IMR-90 (cell line): Measurements from ENCODE around the gene CDC73. TPM values are rescaled to one million over a fixed set of nuclear protein-coding genes. Genes with fewer than 3 reads are reported as not detected.

Source experiments
- ATAC-seq: fragments of 200-7000 bp; cut with Tn5 transposase; 2 replicates; pipeline ENCODE4 v1.9.1; 2020; ENCODE audit warnings: low read depth, mild to moderate bottlenecking, moderate library complexity
- BruUV-seq: library from RNA; stranded (reverse); fragments of 400-500 nt; replicated peaks from 2 replicates; lab custom pipeline; 2021; lab: Mats Ljungman, UMichigan
- CTCF ChIA-PET: fragments of 300-600 bp; formaldehyde crosslinking; extraction: SDS; loops from one replicate; lab custom pipeline; 2021; ENCODE audit warnings: antibody characterized with exemption; lab: Yijun Ruan, JAX
- POLR2A ChIA-PET: fragments of 300-600 bp; sonication (Branson Sonifier 250); formaldehyde crosslinking; loops from one replicate; lab custom pipeline; 2022; ENCODE audit warnings: antibody characterized with exemption; ENCODE audit not compliant: unreplicated experiment; lab: Charles Lee
- DNase-seq: peaks from one replicate; pipeline ENCODE4 v3.0.0; 2013
- H2AFZ ChIP-seq: replicated peaks from 2 replicates; pipeline ENCODE3; 2013; ENCODE audit warnings: low read length, mild to moderate bottlenecking; ENCODE audit not compliant: poor library complexity
- H2AK5ac ChIP-seq: 2 replicates; pipeline ENCODE4 v1.6.1; 2013; ENCODE audit warnings: low read depth, low read length, inconsistent platforms
- H2AK9ac ChIP-seq: replicated peaks from 2 replicates; pipeline ENCODE3; 2013; ENCODE audit warnings: mild to moderate bottlenecking, low read depth, low read length, moderate library complexity; ENCODE audit not compliant: poor library complexity
- H2BK120ac ChIP-seq: 2 replicates; pipeline ENCODE4 v1.6.1; 2013; ENCODE audit warnings: low read depth, low read length, inconsistent platforms
- H2BK15ac ChIP-seq: 3 replicates; pipeline ENCODE4 v1.6.1; 2013; ENCODE audit warnings: low read depth, low read length, inconsistent platforms
- H2BK20ac ChIP-seq: 2 replicates; pipeline ENCODE4 v1.6.1; 2013; ENCODE audit warnings: low read depth, mild to moderate bottlenecking, inconsistent platforms, low read length, moderate library complexity
- H2BK5ac ChIP-seq: 2 replicates; pipeline ENCODE4 v1.6.1; 2013; ENCODE audit warnings: mild to moderate bottlenecking, low read depth, low read length, inconsistent platforms; ENCODE audit not compliant: poor library complexity, severe bottlenecking
- H3K14ac ChIP-seq: replicated peaks from 2 replicates; pipeline ENCODE4 v1.6.1; 2013; ENCODE audit warnings: low read depth, low read length, inconsistent platforms
- H3K18ac ChIP-seq: 2 replicates; pipeline ENCODE4 v1.6.1; 2013; ENCODE audit warnings: low read depth, low read length, control low read depth
- H3K23ac ChIP-seq: 2 replicates; pipeline ENCODE4 v1.6.1; 2013; ENCODE audit warnings: low read depth, low read length, inconsistent platforms
- H3K27ac ChIP-seq: 2 replicates; pipeline ENCODE4 v1.5.1; 2013; ENCODE audit warnings: mild to moderate bottlenecking, control low read depth, low read length; ENCODE audit not compliant: insufficient read depth
- H3K27me3 ChIP-seq: 2 replicates; pipeline ENCODE4 v1.6.1; 2013; ENCODE audit warnings: low read length; ENCODE audit not compliant: control insufficient read depth, insufficient read depth
- H3K36me3 ChIP-seq: 2 replicates; pipeline ENCODE4 v1.6.1; 2013; ENCODE audit warnings: low read length, mixed read lengths; ENCODE audit not compliant: control insufficient read depth, insufficient read depth
- H3K4ac ChIP-seq: 2 replicates; pipeline ENCODE4 v1.6.1; 2013; ENCODE audit warnings: low read depth, low read length, inconsistent platforms
- H3K4me1 ChIP-seq: 2 replicates; pipeline ENCODE4 v1.6.1; 2013; ENCODE audit warnings: low read length, mixed read lengths; ENCODE audit not compliant: control insufficient read depth, insufficient read depth
- H3K4me2 ChIP-seq: 2 replicates; pipeline ENCODE4 v1.6.1; 2013; ENCODE audit warnings: low read depth, mild to moderate bottlenecking, control low read depth, low read length, moderate library complexity
- H3K4me3 ChIP-seq: 2 replicates; pipeline ENCODE4 v1.5.1; 2013; ENCODE audit warnings: low read depth, mild to moderate bottlenecking, control low read depth, low read length, moderate library complexity; ENCODE audit not compliant: insufficient read depth
- H3K56ac ChIP-seq: 2 replicates; pipeline ENCODE4 v1.6.1; 2013; ENCODE audit warnings: low read length, inconsistent platforms; ENCODE audit not compliant: insufficient read depth; ENCODE audit errors: extremely low read depth
- H3K79me1 ChIP-seq, 2 experiments: 2 replicates each; pipeline ENCODE4 v1.6.1; 2013; ENCODE audit warnings: low read length in 2 of 2, inconsistent platforms in 1 of 2, low read depth in 1 of 2
- H3K9ac ChIP-seq: 2 replicates; pipeline ENCODE4 v1.6.1; 2013; ENCODE audit warnings: low read depth, low read length, control low read depth
- H3K9me1 ChIP-seq: 2 replicates; pipeline ENCODE4 v1.6.1; 2013; ENCODE audit warnings: low read length, inconsistent platforms; ENCODE audit not compliant: insufficient read depth
- H3K9me3 ChIP-seq: 2 replicates; pipeline ENCODE4 v1.6.1; 2013; ENCODE audit warnings: low read length; ENCODE audit not compliant: control insufficient read depth, insufficient read depth
- H4K20me1 ChIP-seq: 2 replicates; pipeline ENCODE4 v1.6.1; 2013; ENCODE audit warnings: low read length, inconsistent platforms; ENCODE audit not compliant: insufficient read depth
- H4K5ac ChIP-seq: 2 replicates; pipeline ENCODE4 v1.6.1; 2013; ENCODE audit warnings: mild to moderate bottlenecking, low read depth, low read length, control low read depth
- H4K8ac ChIP-seq, 2 experiments: 2 replicates each; pipeline ENCODE4 v1.6.1; 2013; ENCODE audit warnings: low read depth in 2 of 2, low read length in 2 of 2, control low read depth in 1 of 2, inconsistent platforms in 1 of 2
- H4K91ac ChIP-seq: 2 replicates; pipeline ENCODE4 v1.6.1; 2013; ENCODE audit warnings: low read depth, low read length, inconsistent platforms; ENCODE audit not compliant: insufficient read depth
- BHLHE40 ChIP-seq: fragments of 150-350 bp; IDR thresholded peaks from 2 replicates; pipeline ENCODE4 v1.6.1; 2016; ENCODE audit warnings: mild to moderate bottlenecking, low read depth, low read length
- CEBPB ChIP-seq: IDR thresholded peaks from 2 replicates; pipeline ENCODE4 v1.6.1; 2012; ENCODE audit warnings: low read depth, low read length, improper control_type of control experiment
- CHD1 ChIP-seq: IDR thresholded peaks from 2 replicates; pipeline ENCODE4 v1.6.1; 2012; ENCODE audit warnings: low read depth, low read length, improper control_type of control experiment
- FOS ChIP-seq: fragments of 150-350 bp; IDR thresholded peaks from 2 replicates; pipeline ENCODE4 v1.6.1; 2016; ENCODE audit warnings: low read depth, low read length
- MAFK ChIP-seq: IDR thresholded peaks from 2 replicates; pipeline ENCODE4 v1.6.1; 2012; ENCODE audit warnings: low read depth, low read length, improper control_type of control experiment
- NFE2L2 ChIP-seq: fragments of 150-350 bp; IDR thresholded peaks from 2 replicates; pipeline ENCODE4 v1.6.1; 2016; ENCODE audit warnings: low read depth, mild to moderate bottlenecking, low read length
- POLR2A ChIP-seq: IDR thresholded peaks from 2 replicates; pipeline ENCODE4 v1.6.1; 2012; ENCODE audit warnings: mild to moderate bottlenecking, low read depth, low read length
- RAD21 ChIP-seq: IDR thresholded peaks from 2 replicates; pipeline ENCODE4 v1.6.1; 2012; ENCODE audit warnings: low read length, improper control_type of control experiment
- RCOR1 ChIP-seq: IDR thresholded peaks from 2 replicates; pipeline ENCODE4 v1.6.1; 2012; ENCODE audit warnings: mild to moderate bottlenecking, low read length, improper control_type of control experiment; ENCODE audit not compliant: insufficient replicate concordance
- RFX5 ChIP-seq: IDR thresholded peaks from 2 replicates; pipeline ENCODE4 v1.8.0; 2012; ENCODE audit warnings: low read depth, mild to moderate bottlenecking, low read length, moderate library complexity
- SMC3 ChIP-seq: fragments of 150-350 bp; IDR thresholded peaks from 2 replicates; pipeline ENCODE4 v1.6.1; 2016; ENCODE audit warnings: low read depth, mild to moderate bottlenecking, antibody characterized with exemption, low read length, moderate library complexity
- WGBS, 2 experiments: methylation state at CpG; one replicate each; pipeline versions ENCODE4 v1.1.5 to v1.1.7; 2013; ENCODE audit warnings: missing lambda C conversion rate in 2 of 2; ENCODE audit not compliant: insufficient read length in 1 of 2; ENCODE audit errors: extremely low coverage in 2 of 2; 5-methylcytosine and 5-hydroxymethylcytosine counted together
- dilution Hi-C: fragments of 300-500 bp; cut with HindIII; formaldehyde crosslinking; loops from one replicate; pipeline ENCODE4 v1.14.3; 2018; ENCODE audit warnings: low sequenced_read_pairs; ENCODE audit not compliant: unreplicated experiment
- in situ Hi-C: fragments of 300-500 bp; cut with MboI; formaldehyde crosslinking; loops from 3 replicates; pipeline ENCODE4 v1.14.3; 2019; ENCODE audit warnings: low sequenced_read_pairs, inconsistent platforms, mixed read lengths
- intact Hi-C: fragments of 100-400 bp; cut with micrococcal nuclease; formaldehyde crosslinking; loops from 2 replicates; pipeline ENCODE4 v1.10.0; 2022
- polyA plus RNA-seq, 3 experiments: library from polyadenylated mRNA; depleted of rRNA; stranded (reverse); fragments of >200 nt; gene quantifications; 2 replicates each; pipeline ENCODE4 v1.2.3, GENCODE V29; 2012; ENCODE audit warnings: low replicate concordance in 1 of 3
- total RNA-seq: library from RNA; depleted of rRNA; stranded (reverse); fragments of >200 nt; gene quantifications from 2 replicates; pipeline ENCODE4 v1.2.3, GENCODE V29; 2012
- TF ChIP-seq, protein P1 (sequence below): fragments of 150-350 bp; IDR thresholded peaks from 2 replicates; pipeline ENCODE4 v1.6.1; 2016; ENCODE audit warnings: low read depth, mild to moderate bottlenecking, low read length, moderate library complexity, borderline replicate concordance
- TF ChIP-seq, protein P2 (sequence below): conservative IDR thresholded peaks from 2 replicates; pipeline ENCODE4 v1.5.1; 2012; ENCODE audit warnings: mild to moderate bottlenecking, low read depth, low read length, improper control_type of control experiment

Gene CDC73
- total and polyA plus RNA-seq, 2 of the 4 experiments (the other 2 are of a cell fraction) = 22.1 to 29.6 TPM

DNA sequence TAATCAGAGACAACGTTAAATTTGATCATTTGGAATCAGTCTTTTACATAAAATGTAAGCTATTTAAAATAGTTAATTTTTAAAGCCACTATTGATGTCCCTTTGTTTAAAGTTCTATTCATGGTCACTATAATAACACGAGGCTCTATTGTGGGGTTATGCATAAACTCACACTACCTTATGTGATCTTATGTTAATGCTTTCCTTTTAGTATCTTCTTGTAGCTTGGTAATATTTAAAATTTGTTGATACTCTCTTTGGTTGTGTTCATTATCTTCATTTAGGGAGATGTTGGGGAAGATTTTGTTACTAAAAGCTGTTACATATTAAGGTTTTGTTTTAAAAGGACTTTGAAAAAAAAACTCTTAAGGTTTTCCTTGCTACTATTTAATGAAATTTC, 63.4 kb downstream of the CDC73 start:
- H4K91ac ChIP-seq = no peak overlapping the region
- dilution Hi-C loops = no loop called here
- H3K18ac ChIP-seq = no peak overlapping the region; the same call in 1 of the 2 replicates
- H2BK120ac ChIP-seq = no peak overlapping the region
- H3K56ac ChIP-seq = no peak overlapping the region
- ATAC-seq (no peak), DNase-seq (no peak)
- no peaks in the 10 kb centered on the region for H3K27me3 ChIP-seq
- H2AK9ac ChIP-seq = no peak overlapping the region
- no peak overlapping the region for H3K23ac ChIP-seq
- WGBS, 2 experiments = no CpG with 5 or more reads among the region's 2 CpGs
- H2AK5ac ChIP-seq = no peak overlapping the region
- ChIA-PET CTCF (interaction anchor here (0.6 to 0.7 kb wide), 3 partner anchors 45 to 127 kb away, joined by 3 read pairs; no protein-coding TSS in a partner anchor), POLR2A (no interaction called here)
- peak overlapping the region; percentile 86; the same call in 1 of the 2 replicates for H3K9ac ChIP-seq
- peaks cover 7% of the 10 kb centered on the region; the same call in 1 of the 2 replicates for H4K20me1 ChIP-seq
- H4K5ac ChIP-seq = no peak overlapping the region
- H3K14ac ChIP-seq = no peak overlapping the region
- H2BK5ac ChIP-seq = peak overlapping the region; percentile 75
- no peak overlapping the region for H2BK20ac ChIP-seq
- H3K79me1 ChIP-seq = peaks cover 4 to 41% of the 10 kb centered on the region in 2 experiments; a peak in 3 of 4 replicates
- no peak overlapping the region for H2AFZ ChIP-seq
- H3K27ac ChIP-seq = no peak overlapping the region; the same call in 1 of the 2 replicates
- peak overlapping the region; percentile 60; the same call in 1 of the 2 replicates for H3K4me3 ChIP-seq
- H3K36me3 ChIP-seq = no peaks in the 10 kb centered on the region
- TF ChIP-seq FOS (no peak), RFX5 (no peak), RCOR1 (no peak), NFE2L2 (no peak), SMC3 (no peak), RAD21 (no peak), BHLHE40 (no peak), POLR2A (no peak), CHD1 (no peak), CEBPB (no peak), MAFK (no peak)
- TF ChIP-seq, protein P1, sequence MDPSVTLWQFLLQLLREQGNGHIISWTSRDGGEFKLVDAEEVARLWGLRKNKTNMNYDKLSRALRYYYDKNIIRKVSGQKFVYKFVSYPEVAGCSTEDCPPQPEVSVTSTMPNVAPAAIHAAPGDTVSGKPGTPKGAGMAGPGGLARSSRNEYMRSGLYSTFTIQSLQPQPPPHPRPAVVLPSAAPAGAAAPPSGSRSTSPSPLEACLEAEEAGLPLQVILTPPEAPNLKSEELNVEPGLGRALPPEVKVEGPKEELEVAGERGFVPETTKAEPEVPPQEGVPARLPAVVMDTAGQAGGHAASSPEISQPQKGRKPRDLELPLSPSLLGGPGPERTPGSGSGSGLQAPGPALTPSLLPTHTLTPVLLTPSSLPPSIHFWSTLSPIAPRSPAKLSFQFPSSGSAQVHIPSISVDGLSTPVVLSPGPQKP = no peak
- TF ChIP-seq, protein P2, sequence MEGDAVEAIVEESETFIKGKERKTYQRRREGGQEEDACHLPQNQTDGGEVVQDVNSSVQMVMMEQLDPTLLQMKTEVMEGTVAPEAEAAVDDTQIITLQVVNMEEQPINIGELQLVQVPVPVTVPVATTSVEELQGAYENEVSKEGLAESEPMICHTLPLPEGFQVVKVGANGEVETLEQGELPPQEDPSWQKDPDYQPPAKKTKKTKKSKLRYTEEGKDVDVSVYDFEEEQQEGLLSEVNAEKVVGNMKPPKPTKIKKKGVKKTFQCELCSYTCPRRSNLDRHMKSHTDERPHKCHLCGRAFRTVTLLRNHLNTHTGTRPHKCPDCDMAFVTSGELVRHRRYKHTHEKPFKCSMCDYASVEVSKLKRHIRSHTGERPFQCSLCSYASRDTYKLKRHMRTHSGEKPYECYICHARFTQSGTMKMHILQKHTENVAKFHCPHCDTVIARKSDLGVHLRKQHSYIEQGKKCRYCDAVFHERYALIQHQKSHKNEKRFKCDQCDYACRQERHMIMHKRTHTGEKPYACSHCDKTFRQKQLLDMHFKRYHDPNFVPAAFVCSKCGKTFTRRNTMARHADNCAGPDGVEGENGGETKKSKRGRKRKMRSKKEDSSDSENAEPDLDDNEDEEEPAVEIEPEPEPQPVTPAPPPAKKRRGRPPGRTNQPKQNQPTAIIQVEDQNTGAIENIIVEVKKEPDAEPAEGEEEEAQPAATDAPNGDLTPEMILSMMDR = no peak
- no peak overlapping the region for H3K4ac ChIP-seq
- no peaks in the 10 kb centered on the region for H3K9me3 ChIP-seq
- in situ Hi-C loops = loop anchor here (25.0 kb wide), 2 partner anchors 377 to 1102 kb away; no protein-coding TSS in a partner anchor
- H3K9me1 ChIP-seq = no peaks in the 10 kb centered on the region
- peaks cover 8% of the 10 kb centered on the region for H3K4me1 ChIP-seq
- no peak overlapping the region for H4K8ac ChIP-seq
- no peak overlapping the region for H2BK15ac ChIP-seq
- BruUV-seq = no TSS peak
- peak overlapping the region; percentile 99 for H3K4me2 ChIP-seq
- intact Hi-C loops = loop anchor here (10.0 kb wide), 3 partner anchors 380 to 960 kb away; no protein-coding TSS in a partner anchor
